Measurements from ENCODE around the gene BRWD1. TPM values are rescaled to one million over a fixed set of nuclear protein-coding genes. Genes with fewer than 3 reads are reported as not detected.

BRWD1 gene
- total and polyA plus RNA-seq, 2 of the 8 experiments (the other 6 are each of a cell fraction or from before 2014, with no cell fraction given), result 9.3 to 45.2 TPM

GRCh38 chr21:39311164-39311563 lies 2.3 kb downstream of the BRWD1 start:
- H4K8ac ChIP-seq (ENCODE audit: extremely low read depth, insufficient read depth, low read length), result no peak overlapping the region
- CTCF ChIA-PET (ENCODE audit: partially characterized antibody), result no interaction called here
- no peak for FAIRE-seq
- H3K36me3 ChIP-seq (ENCODE audit: control insufficient read depth in 2 of 4, insufficient read depth in 4 of 4, low read length in 3 of 4), result peaks cover 0 to 36% (median 5%) of the 10 kb centered on the region in 4 experiments; a peak in 3 of 8 replicates
- no peak overlapping the region for H3K4me2 ChIP-seq (ENCODE audit: insufficient read depth in 1 of 2, low read depth in 2 of 2, low read length in 2 of 2)
- no peak overlapping the region for H4K5ac ChIP-seq (ENCODE audit: insufficient read length, low read depth, low read length)
- no peak overlapping the region for H3K18ac ChIP-seq (ENCODE audit: extremely low read depth, low read length)
- no peak overlapping the region for H2AFZ ChIP-seq (ENCODE audit: low read length)
- H3K4ac ChIP-seq (replicated peaks; ENCODE audit: insufficient read length, low read depth, low read length), result no peak overlapping the region
- H4K91ac ChIP-seq (replicated peaks; ENCODE audit: insufficient read length, low read length), result no peak overlapping the region
- no peaks in the 10 kb centered on the region for H3K27me3 ChIP-seq (replicated peaks in 1 of 4; ENCODE audit: control insufficient read depth in 3 of 4, extremely low read depth in 1 of 4, insufficient read depth in 3 of 4, low read length in 3 of 4)
- H3K9me3 ChIP-seq (ENCODE audit: insufficient read depth in 2 of 2, low read depth in 1 of 2, low read length in 1 of 2), result no peaks in the 10 kb centered on the region
- peaks cover 4 to 5% (median 4%) of the 10 kb centered on the region in 4 experiments; a peak in 5 of 7 replicates for H3K4me1 ChIP-seq (replicated peaks in 1 of 4; ENCODE audit: control insufficient read depth in 3 of 4, insufficient read depth in 4 of 4, low read length in 3 of 4)
- H3K27ac ChIP-seq (ENCODE audit: low read depth, low read length), result no peak overlapping the region
- POLR2A ChIA-PET (ENCODE audit: partially characterized antibody), result interaction anchor here (1.7 to 8.1 kb wide), 3 partner anchors 14 to 69 kb away, joined by 6 to 89 read pairs (median 7); partner anchors contain the start of gene HMGN1
- H3K23ac ChIP-seq (ENCODE audit: insufficient read length), result no peak overlapping the region
- no peak overlapping the region for H2AK5ac ChIP-seq (ENCODE audit: low read depth, low read length)
- no peak overlapping the region for H3K14ac ChIP-seq (ENCODE audit: insufficient read length)
- no peak overlapping the region for H3K9ac ChIP-seq (replicated peaks in 1 of 4; ENCODE audit: extremely low read depth in 1 of 4, low read depth in 3 of 4, low read length in 3 of 4)
- WGBS, 2 experiments (ENCODE audit: extremely low coverage in 1 of 2, insufficient coverage in 1 of 2, insufficient read length in 1 of 2, insufficient replicate concordance in 2 of 2, low coverage in 1 of 2, low lambda C conversion rate in 2 of 2, missing lambda C conversion rate in 1 of 2), result 95% methylated on average over 7 of the region's 7 CpGs; no CpG with 5 or more reads in 1 of the 2 experiments
- H3K79me2 ChIP-seq (ENCODE audit: control insufficient read depth in 1 of 2, insufficient read depth in 2 of 2, low read length in 2 of 2), result peaks cover 5 to 55% of the 10 kb centered on the region in 2 experiments; a peak in 3 of 4 replicates
- H2BK20ac ChIP-seq (ENCODE audit: low read length), result no peak overlapping the region
- peaks cover 4% of the 10 kb centered on the region; the same call in 1 of the 2 replicates for H3K79me1 ChIP-seq (ENCODE audit: low read depth, low read length)
- H4K20me1 ChIP-seq (replicated peaks in 1 of 2; ENCODE audit: control insufficient read depth in 1 of 2, insufficient read depth in 2 of 2, low read length in 2 of 2), result peaks cover 0 to 2% of the 10 kb centered on the region in 2 experiments
- H2BK12ac ChIP-seq (ENCODE audit: low read depth, low read length), result no peak overlapping the region
- no peak overlapping the region for H3K56ac ChIP-seq (replicated peaks; ENCODE audit: insufficient read length, low read depth, low read length)
- peaks cover 6% of the 10 kb centered on the region for H3K23me2 ChIP-seq (ENCODE audit: low read depth, low read length)
- H2BK120ac ChIP-seq (replicated peaks; ENCODE audit: low read depth, low read length), result no peak overlapping the region
- no peak overlapping the region for H2BK5ac ChIP-seq (ENCODE audit: low read depth, low read length)
- H2BK15ac ChIP-seq (ENCODE audit: low read length), result no peak overlapping the region
- no peak overlapping the region for H3K4me3 ChIP-seq (ENCODE audit: extremely low read depth in 1 of 4, insufficient read depth in 2 of 4, low read depth in 3 of 4, low read length in 4 of 4)
- DNase-seq (ENCODE audit: low read depth in 1 of 2, low spot score in 2 of 2), result no peak
- TF ChIP-seq BRCA1 (IDR thresholded peaks at IDR 0.05; ENCODE audit: low read depth, low read length) (no peak), SP4 (IDR thresholded peaks at IDR 0.05; ENCODE audit: low read length) (no peak), SIN3A (conservative IDR thresholded peaks at IDR 0.05 in 1 of 2, IDR thresholded peaks at IDR 0.05 in 1 of 2; ENCODE audit: low read depth in 1 of 2, low read length in 2 of 2) (no peak), POU5F1 (IDR thresholded peaks at IDR 0.05; ENCODE audit: low read depth, low read length) (no peak)

Measured in H1 (cell line).